Measurements from ENCODE around the gene PPA2.

The PPA2 gene

GRCh38 chr4:105361053-105361452 is 112.8 kb downstream of the PPA2 start:
- Histone ChIP-seq H3K9ac (ENCODE audit: low read length) (no peak overlapping the region), H4K20me1 (ENCODE audit: insufficient read depth, low read length) (no peaks in the 10 kb centered on the region), H3K27ac (ENCODE audit: low read depth, low read length, poor library complexity, severe bottlenecking) (no peak overlapping the region), H3K9me3 (ENCODE audit: low read length) (no peaks in the 10 kb centered on the region), H3F3A (ENCODE audit: insufficient read depth, low read length) (no peaks in the 10 kb centered on the region), H3K9me2 (ENCODE audit: low read depth, low read length) (no peaks in the 10 kb centered on the region), H3K4me2 (ENCODE audit: low read length) (no peak overlapping the region), H3K4me3 (ENCODE audit: low read depth, low read length, poor library complexity, severe bottlenecking) (no peak overlapping the region), H3K36me3 (ENCODE audit: insufficient read depth, low read length) (0 out of 2 replicates have a peak, but pooled peaks cover 3% of the 10 kb centered on the region), H3K27me3 (ENCODE audit: insufficient read depth, low read length) (no peaks in the 10 kb centered on the region), H3K4me1 (ENCODE audit: insufficient read depth, low read length, severe bottlenecking) (no peaks in the 10 kb centered on the region), H3K79me2 (ENCODE audit: insufficient read depth, low read length) (no peaks in the 10 kb centered on the region), H2AFZ (ENCODE audit: low read length) (no peak overlapping the region)
- TF ChIP-seq EZH2 (IDR thresholded peaks at IDR 0.05; ENCODE audit: borderline replicate concordance, low read length) (no peak), CTCF (IDR thresholded peaks at IDR 0.05; ENCODE audit: low read length) (no peak)

GRCh38 chr4:105357258-105357980 is 116.4 kb downstream of the PPA2 start:
- Histone ChIP-seq H3K27me3 (ENCODE audit: insufficient read depth, low read length) (no peaks in the 10 kb centered on the region), H3K9me3 (ENCODE audit: low read length) (no peaks in the 10 kb centered on the region), H3K4me3 (ENCODE audit: low read depth, low read length, poor library complexity, severe bottlenecking) (no peak overlapping the region), H2AFZ (ENCODE audit: low read length) (no peak overlapping the region), H3F3A (ENCODE audit: insufficient read depth, low read length) (no peaks in the 10 kb centered on the region), H4K20me1 (ENCODE audit: insufficient read depth, low read length) (no peaks in the 10 kb centered on the region), H3K79me2 (ENCODE audit: insufficient read depth, low read length) (no peaks in the 10 kb centered on the region), H3K27ac (ENCODE audit: low read depth, low read length, poor library complexity, severe bottlenecking) (no peak overlapping the region), H3K9me2 (ENCODE audit: low read depth, low read length) (no peaks in the 10 kb centered on the region), H3K4me1 (ENCODE audit: insufficient read depth, low read length, severe bottlenecking) (no peaks in the 10 kb centered on the region), H3K9ac (ENCODE audit: low read length) (no peak overlapping the region), H3K36me3 (ENCODE audit: insufficient read depth, low read length) (0 out of 2 replicates have a peak, but pooled peaks cover 3% of the 10 kb centered on the region), H3K4me2 (ENCODE audit: low read length) (no peak overlapping the region)
- no peak for TF ChIP-seq EZH2 (IDR thresholded peaks at IDR 0.05; ENCODE audit: borderline replicate concordance, low read length)
- TF ChIP-seq CTCF (IDR thresholded peaks at IDR 0.05; ENCODE audit: low read length) = no peak

GRCh38 chr4:105356194-105356593 is 117.7 kb downstream of the PPA2 start:
- no peak overlapping the region for H3K27ac ChIP-seq (ENCODE audit: low read depth, low read length, poor library complexity, severe bottlenecking)
- H3K4me1 ChIP-seq (ENCODE audit: insufficient read depth, low read length, severe bottlenecking) = no peaks in the 10 kb centered on the region
- H4K20me1 ChIP-seq (ENCODE audit: insufficient read depth, low read length) = no peaks in the 10 kb centered on the region
- 0 out of 2 replicates have a peak, but pooled peaks cover 3% of the 10 kb centered on the region for H3K36me3 ChIP-seq (ENCODE audit: insufficient read depth, low read length)
- no peak overlapping the region for H2AFZ ChIP-seq (ENCODE audit: low read length)
- no peak overlapping the region for H3K4me2 ChIP-seq (ENCODE audit: low read length)
- H3K9ac ChIP-seq (ENCODE audit: low read length) = no peak overlapping the region
- no peaks in the 10 kb centered on the region for H3K9me2 ChIP-seq (ENCODE audit: low read depth, low read length)
- no peaks in the 10 kb centered on the region for H3K9me3 ChIP-seq (ENCODE audit: low read length)
- H3F3A ChIP-seq (ENCODE audit: insufficient read depth, low read length) = no peaks in the 10 kb centered on the region
- no peaks in the 10 kb centered on the region for H3K27me3 ChIP-seq (ENCODE audit: insufficient read depth, low read length)
- no peak for TF ChIP-seq EZH2 (IDR thresholded peaks at IDR 0.05; ENCODE audit: borderline replicate concordance, low read length)
- TF ChIP-seq CTCF (IDR thresholded peaks at IDR 0.05; ENCODE audit: low read length) = no peak
- no peaks in the 10 kb centered on the region for H3K79me2 ChIP-seq (ENCODE audit: insufficient read depth, low read length)
- H3K4me3 ChIP-seq (ENCODE audit: low read depth, low read length, poor library complexity, severe bottlenecking) = no peak overlapping the region

Measured in OCI-LY1 (cell line).